H7 (cell line): Measurements from ENCODE around the gene ARPC2. TPM values are rescaled to one million over a fixed set of nuclear protein-coding genes. Genes with fewer than 3 reads are reported as not detected.

Source experiments
- DNase-seq: peaks from one replicate; pipeline ENCODE4 v3.0.0; 2012
- H3K27me3 ChIP-seq: 2 replicates; pipeline ENCODE4 v1.6.0; 2011; ENCODE audit warnings: mild to moderate bottlenecking, low read length; ENCODE audit not compliant: control insufficient read depth, insufficient read depth
- H3K36me3 ChIP-seq: replicated peaks from 2 replicates; pipeline ENCODE4 v1.5.1; 2011; ENCODE audit warnings: low read length; ENCODE audit not compliant: control insufficient read depth, insufficient read depth
- H3K4me3 ChIP-seq: 2 replicates; pipeline ENCODE4 v1.5.1; 2011; ENCODE audit warnings: low read depth, mild to moderate bottlenecking, control low read depth, low read length, moderate library complexity; ENCODE audit not compliant: insufficient read depth
- total RNA-seq: library from RNA; depleted of rRNA; stranded (reverse); fragments of >200 nt; shearing (Covaris generic); gene quantifications from 2 replicates; pipeline ENCODE4 v1.2.3, GENCODE V29; 2014

The ARPC2 gene
- total RNA-seq, 1 experiment from 2014 or later = 167 TPM

DNA sequence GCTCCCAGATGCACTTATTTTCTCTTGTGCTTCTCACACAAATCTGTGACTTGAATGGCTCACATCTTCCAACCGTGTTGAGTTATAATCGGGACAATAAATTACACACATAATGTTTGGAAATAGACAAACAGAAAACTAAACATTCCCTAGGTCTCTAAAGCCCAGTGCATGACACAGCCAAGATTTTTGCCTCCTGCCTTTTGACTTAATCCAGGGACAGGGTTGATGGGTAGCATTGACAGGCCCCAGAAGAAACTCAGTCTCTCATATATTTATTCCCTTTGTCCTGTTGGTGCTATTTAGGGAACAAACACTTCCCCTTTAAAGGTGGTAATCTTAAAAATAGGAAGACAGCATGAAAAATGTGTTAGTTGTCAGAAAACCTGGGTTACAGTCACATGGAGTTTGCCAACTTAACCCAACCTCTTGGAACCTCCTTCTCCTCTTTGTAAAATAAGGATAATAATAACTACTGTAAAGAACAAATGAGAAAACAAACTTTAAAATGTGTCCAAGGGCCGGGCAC is 24.0 kb upstream of the ARPC2 start:
- H3K4me3 ChIP-seq = no peak overlapping the region
- no peak for DNase-seq

GRCh38 chr2:218193701-218194100 is 23.3 kb upstream of the ARPC2 start:
- Histone ChIP-seq H3K36me3 (no peaks in the 10 kb centered on the region), H3K27me3 (no peaks in the 10 kb centered on the region; the same call in 1 of the 2 replicates), H3K4me3 (no peak overlapping the region)
- no peak for DNase-seq

More for the DNA sequence above, 24.0 kb upstream of the ARPC2 start:
- Histone ChIP-seq H3K27me3 (no peaks in the 10 kb centered on the region; the same call in 1 of the 2 replicates), H3K36me3 (no peaks in the 10 kb centered on the region)

GRCh38 chr2:218194880-218195279 is 22.1 kb upstream of the ARPC2 start:
- Histone ChIP-seq H3K27me3 (no peaks in the 10 kb centered on the region; the same call in 1 of the 2 replicates), H3K4me3 (no peak overlapping the region), H3K36me3 (no peaks in the 10 kb centered on the region)
- DNase-seq = no peak

- no peak for DNase-seq
- Histone ChIP-seq H3K4me3 (no peak overlapping the region), H3K36me3 (no peaks in the 10 kb centered on the region), H3K27me3 (no peaks in the 10 kb centered on the region; the same call in 1 of the 2 replicates)
Observed at GRCh38 chr2:218196974-218197373, 20.0 kb upstream of the ARPC2 start.

DNA sequence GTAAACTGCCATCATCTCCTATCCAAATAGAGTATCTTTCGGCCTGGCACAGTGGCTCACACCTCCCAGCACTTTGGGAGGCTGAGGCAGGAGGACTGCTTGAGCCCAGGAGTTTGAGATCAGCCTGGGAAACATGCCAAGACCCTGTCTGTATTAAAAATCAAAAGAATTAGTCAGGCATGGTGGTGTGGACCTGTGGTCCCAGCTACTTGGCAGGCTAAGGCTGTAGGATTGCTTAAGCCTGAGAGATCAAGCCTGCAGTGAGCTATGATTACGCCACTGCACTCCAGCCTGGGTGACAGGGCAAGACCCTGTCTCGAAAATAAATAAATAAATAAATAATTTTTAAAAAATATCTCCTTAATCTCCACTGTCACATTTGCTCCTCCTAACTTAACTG is 14.7 kb upstream of the ARPC2 start:
- no peak for DNase-seq
- Histone ChIP-seq H3K36me3 (no peaks in the 10 kb centered on the region), H3K4me3 (no peak overlapping the region), H3K27me3 (no peaks in the 10 kb centered on the region; the same call in 1 of the 2 replicates)

- no peaks in the 10 kb centered on the region; the same call in 1 of the 2 replicates for H3K27me3 ChIP-seq
- H3K36me3 ChIP-seq = no peaks in the 10 kb centered on the region
- DNase-seq = no peak
- no peak overlapping the region for H3K4me3 ChIP-seq
Observed at GRCh38 chr2:218209078-218209477, 7.9 kb upstream of the ARPC2 start.

DNA sequence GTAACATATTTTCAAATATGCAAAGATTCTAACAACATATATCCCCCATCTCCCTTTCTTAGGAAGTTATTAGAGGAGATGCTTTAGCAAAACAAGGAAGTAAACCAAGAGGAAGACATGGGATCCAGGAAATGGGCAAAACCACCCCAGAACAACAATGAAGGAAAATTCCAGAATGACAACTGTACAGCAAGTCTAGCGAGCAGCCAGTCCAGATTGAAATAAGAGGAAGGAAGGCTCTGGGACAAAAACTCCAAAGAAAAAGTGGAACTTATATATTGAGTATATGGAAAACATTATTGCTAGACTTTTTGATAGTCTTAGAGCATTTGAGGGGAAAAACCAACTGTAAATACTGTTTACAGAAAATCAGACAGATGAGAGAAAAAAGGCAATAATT is 2.9 kb upstream of the ARPC2 start:
- DNase-seq = no peak

DNA sequence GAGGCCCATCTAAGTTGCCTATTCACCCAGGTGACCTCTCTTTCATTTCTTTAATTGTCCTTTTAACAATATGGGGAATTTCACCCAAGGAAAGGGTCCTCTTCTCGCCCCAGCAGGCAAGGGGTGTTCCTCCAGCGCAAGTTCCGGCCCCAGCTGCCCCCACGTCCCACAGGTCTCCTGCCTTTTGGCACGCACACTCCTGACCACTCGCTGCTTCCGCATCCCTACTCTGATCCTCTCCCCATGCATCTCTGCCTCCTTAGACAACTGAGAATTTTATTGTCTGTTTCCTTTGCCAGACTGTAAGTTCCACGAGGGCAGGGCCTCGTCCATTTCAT is 684 bp upstream of the ARPC2 start:
- Histone ChIP-seq H3K27me3 (no peaks in the 10 kb centered on the region; the same call in 1 of the 2 replicates), H3K36me3 (no peaks in the 10 kb centered on the region; the same call in 1 of the 2 replicates), H3K4me3 (peak overlapping the region; percentile 88)
- DNase-seq = no peak

More for the DNA sequence above, 2.9 kb upstream of the ARPC2 start:
- H3K36me3 ChIP-seq = no peaks in the 10 kb centered on the region
- no peaks in the 10 kb centered on the region; the same call in 1 of the 2 replicates for H3K27me3 ChIP-seq
- no peak overlapping the region for H3K4me3 ChIP-seq

DNA sequence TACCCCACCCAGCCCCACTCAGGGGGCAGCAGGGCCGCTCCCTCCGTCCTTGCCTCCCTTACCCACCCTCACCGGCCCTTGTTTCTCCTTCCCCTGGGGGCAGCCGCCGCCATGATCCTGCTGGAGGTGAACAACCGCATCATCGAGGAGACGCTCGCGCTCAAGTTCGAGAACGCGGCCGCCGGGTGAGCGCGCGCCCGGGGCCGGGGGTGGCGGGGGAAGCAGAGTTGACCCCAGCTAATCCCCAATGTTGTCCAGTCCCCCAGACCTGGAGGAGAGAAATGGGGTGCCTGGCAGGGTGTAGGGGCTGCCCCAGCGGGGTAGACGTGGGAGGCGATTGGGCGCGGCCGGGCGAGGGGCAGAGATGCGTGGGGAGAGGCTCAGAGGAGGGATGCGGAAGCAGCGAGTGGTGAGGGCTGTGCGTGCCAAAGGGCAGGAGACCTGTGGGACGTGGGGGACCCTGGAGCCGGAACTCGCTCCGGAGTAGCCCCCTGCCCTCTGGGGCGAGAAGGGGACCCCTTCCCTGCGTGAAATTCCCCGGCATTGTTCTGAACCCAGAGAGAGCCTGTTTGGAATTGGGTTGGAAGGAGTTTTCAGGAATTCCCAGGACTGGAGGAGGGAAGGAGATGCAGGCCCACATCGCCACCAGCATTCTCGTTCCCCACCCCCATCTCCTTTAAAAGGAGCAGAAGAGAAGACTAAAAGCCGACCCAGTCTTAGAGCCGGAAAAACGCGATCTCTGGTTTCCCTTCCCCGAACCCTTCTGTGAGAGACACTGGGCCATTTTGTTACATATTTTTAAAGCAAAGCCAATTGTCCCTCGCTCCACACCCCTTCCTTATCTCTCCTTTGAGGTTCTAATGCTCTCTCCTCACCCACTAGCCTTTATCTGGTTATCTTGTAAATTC is 625 bp downstream of the ARPC2 start:
- H3K27me3 ChIP-seq = no peaks in the 10 kb centered on the region
- H3K4me3 ChIP-seq = peak overlapping the region; percentile 88
- H3K36me3 ChIP-seq = no peaks in the 10 kb centered on the region; the same call in 1 of the 2 replicates
- DNase-seq = peak; percentile 84

GRCh38 chr2:218218268-218219185 is 1.5 kb downstream of the ARPC2 start:
- no peak for DNase-seq
- no peaks in the 10 kb centered on the region for H3K27me3 ChIP-seq
- H3K36me3 ChIP-seq = no peaks in the 10 kb centered on the region; the same call in 1 of the 2 replicates
- H3K4me3 ChIP-seq = peak overlapping the region; percentile 88

DNA sequence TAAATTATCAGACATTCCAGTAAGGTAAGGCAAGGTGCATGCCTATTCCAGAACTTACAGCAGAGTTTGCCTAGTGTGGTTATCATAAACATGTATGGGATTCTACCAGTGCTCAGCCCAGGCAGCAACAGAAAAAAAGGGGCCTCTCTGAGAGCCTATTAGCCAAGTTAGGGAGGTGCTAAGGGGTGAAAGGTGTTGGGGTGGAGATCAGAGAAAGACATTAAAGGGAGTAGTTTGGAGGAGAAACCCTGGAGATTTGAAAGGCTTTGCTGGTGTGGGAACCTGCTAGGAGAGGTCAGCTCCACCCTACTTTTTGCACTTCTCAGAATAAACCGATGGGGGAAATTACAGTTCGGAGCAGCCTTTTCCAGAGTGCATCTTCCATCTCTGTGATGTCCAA is 2.9 kb downstream of the ARPC2 start:
- no peaks in the 10 kb centered on the region for H3K27me3 ChIP-seq
- DNase-seq = no peak
- peaks cover 2% of the 10 kb centered on the region; the same call in 1 of the 2 replicates for H3K36me3 ChIP-seq
- no peak overlapping the region for H3K4me3 ChIP-seq

GRCh38 chr2:218221000-218221399 is 4.0 kb downstream of the ARPC2 start:
- no peak for DNase-seq
- no peak overlapping the region for H3K4me3 ChIP-seq
- H3K27me3 ChIP-seq = no peaks in the 10 kb centered on the region
- peaks cover 2% of the 10 kb centered on the region for H3K36me3 ChIP-seq

- Histone ChIP-seq H3K36me3 (peaks cover 2% of the 10 kb centered on the region), H3K27me3 (no peaks in the 10 kb centered on the region), H3K4me3 (no peak overlapping the region)
- DNase-seq = no peak
Observed at GRCh38 chr2:218223046-218223445, 6.1 kb downstream of the ARPC2 start.

DNA sequence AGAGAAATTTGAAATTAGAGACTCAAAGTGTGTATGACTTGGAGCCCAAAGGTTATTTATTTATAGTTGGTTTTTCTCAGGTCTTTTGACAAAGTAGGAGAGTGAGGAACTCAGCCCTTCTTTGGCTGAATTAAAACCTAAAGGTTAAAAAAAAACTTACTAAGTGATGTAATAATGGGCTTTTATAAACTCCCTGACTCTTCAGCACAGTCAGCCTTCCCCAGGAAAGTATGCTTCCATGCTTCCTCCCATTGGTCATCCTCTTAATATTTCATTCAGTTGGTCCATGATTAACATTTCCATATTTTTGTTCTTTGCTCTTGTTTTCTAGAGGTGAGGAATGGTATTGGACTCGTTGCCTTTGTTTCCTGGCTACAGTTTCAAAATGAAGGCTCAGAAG is 7.2 kb downstream of the ARPC2 start:
- peaks cover 7% of the 10 kb centered on the region for H3K36me3 ChIP-seq
- DNase-seq = no peak
- H3K27me3 ChIP-seq = no peaks in the 10 kb centered on the region
- no peak overlapping the region for H3K4me3 ChIP-seq
